ENCODE measurements around the gene ZNRF1. TPM values are rescaled to one million over a fixed set of nuclear protein-coding genes. Genes with fewer than 3 reads are reported as not detected.
A peak's percentile ranks its signal among the peaks of the same experiment; 100 is the strongest.

The ZNRF1 gene
- total RNA-seq, 4 donors from 2014 or later: 14.1 to 37.4 (median 19.4) TPM

DNA sequence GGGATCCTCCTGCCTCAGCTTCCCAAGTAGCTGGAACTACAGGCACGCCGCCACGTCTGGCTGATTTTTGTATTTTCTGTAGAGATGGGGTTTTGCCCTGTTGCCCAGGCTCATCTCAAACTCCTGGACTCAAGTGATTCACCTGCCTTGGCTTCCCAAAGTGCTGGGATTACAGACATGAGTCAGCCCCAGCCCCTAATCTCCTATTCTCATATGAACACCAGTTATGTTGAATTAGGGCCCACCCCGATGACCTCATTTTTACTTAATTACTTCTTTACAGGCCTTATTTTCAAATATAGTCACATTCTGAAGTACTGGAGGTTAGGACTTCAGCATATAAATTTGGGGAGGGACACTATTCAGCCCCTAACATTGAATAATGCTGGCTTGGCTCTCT lies 49.2 kb downstream of the ZNRF1 start:
- H3K4me1 ChIP-seq: peaks cover 0 to 6% of the 10 kb centered on the region in 2 donors
- TF ChIP-seq, protein P1, sequence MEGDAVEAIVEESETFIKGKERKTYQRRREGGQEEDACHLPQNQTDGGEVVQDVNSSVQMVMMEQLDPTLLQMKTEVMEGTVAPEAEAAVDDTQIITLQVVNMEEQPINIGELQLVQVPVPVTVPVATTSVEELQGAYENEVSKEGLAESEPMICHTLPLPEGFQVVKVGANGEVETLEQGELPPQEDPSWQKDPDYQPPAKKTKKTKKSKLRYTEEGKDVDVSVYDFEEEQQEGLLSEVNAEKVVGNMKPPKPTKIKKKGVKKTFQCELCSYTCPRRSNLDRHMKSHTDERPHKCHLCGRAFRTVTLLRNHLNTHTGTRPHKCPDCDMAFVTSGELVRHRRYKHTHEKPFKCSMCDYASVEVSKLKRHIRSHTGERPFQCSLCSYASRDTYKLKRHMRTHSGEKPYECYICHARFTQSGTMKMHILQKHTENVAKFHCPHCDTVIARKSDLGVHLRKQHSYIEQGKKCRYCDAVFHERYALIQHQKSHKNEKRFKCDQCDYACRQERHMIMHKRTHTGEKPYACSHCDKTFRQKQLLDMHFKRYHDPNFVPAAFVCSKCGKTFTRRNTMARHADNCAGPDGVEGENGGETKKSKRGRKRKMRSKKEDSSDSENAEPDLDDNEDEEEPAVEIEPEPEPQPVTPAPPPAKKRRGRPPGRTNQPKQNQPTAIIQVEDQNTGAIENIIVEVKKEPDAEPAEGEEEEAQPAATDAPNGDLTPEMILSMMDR (IDR thresholded peaks at IDR 0.05): no peak
- intact Hi-C loops (cut with DNase I; ENCODE audit: low total_unique reads): no loop called here

GRCh38 chr16:75048530-75048929 lies 49.7 kb downstream of the ZNRF1 start:
- Histone ChIP-seq H3K27me3 (no peaks in the 10 kb centered on the region), H3K9me3 (no peaks in the 10 kb centered on the region), H3K36me3 (no peaks in the 10 kb centered on the region), H3K4me1 (peaks cover 0 to 6% of the 10 kb centered on the region in 2 donors), H3K4me3 (no peak overlapping the region), H3K27ac (peak overlapping the region; percentile 2 to 32)
- intact Hi-C loops (cut with DNase I; ENCODE audit: low total_unique reads): no loop called here
- no peak for DNase-seq
- TF ChIP-seq POLR2A (IDR thresholded peaks at IDR 0.05): no peak
- TF ChIP-seq, protein P1 (IDR thresholded peaks at IDR 0.05): no peak

More for the DNA sequence above, 49.2 kb downstream of the ZNRF1 start:
- H3K36me3 ChIP-seq: no peaks in the 10 kb centered on the region
- DNase-seq: no peak
- H3K27ac ChIP-seq: peak overlapping the region; percentile 2 to 32
- no peaks in the 10 kb centered on the region for H3K9me3 ChIP-seq
- no peaks in the 10 kb centered on the region for H3K27me3 ChIP-seq
- H3K4me3 ChIP-seq: no peak overlapping the region

- H3K27me3 ChIP-seq: no peaks in the 10 kb centered on the region
- intact Hi-C loops (cut with DNase I; ENCODE audit: low total_unique reads): no loop called here
- H3K4me1 ChIP-seq: peaks cover 0 to 5% of the 10 kb centered on the region in 2 donors
- H3K4me3 ChIP-seq: no peak overlapping the region
- H3K36me3 ChIP-seq: no peaks in the 10 kb centered on the region
- no peaks in the 10 kb centered on the region for H3K9me3 ChIP-seq
- DNase-seq: no peak
- no peak for TF ChIP-seq POLR2A (IDR thresholded peaks at IDR 0.05)
- TF ChIP-seq, protein P1 (IDR thresholded peaks at IDR 0.05): no peak
- H3K27ac ChIP-seq: no peak overlapping the region
Measured at GRCh38 chr16:75052481-75053202, 53.8 kb downstream of the ZNRF1 start.

- no peaks in the 10 kb centered on the region for H3K36me3 ChIP-seq
- H3K27me3 ChIP-seq: no peaks in the 10 kb centered on the region
- TF ChIP-seq, protein P1 (IDR thresholded peaks at IDR 0.05): no peak
- no peak for TF ChIP-seq POLR2A (IDR thresholded peaks at IDR 0.05)
- no peaks in the 10 kb centered on the region for H3K9me3 ChIP-seq
- peaks cover 0 to 5% of the 10 kb centered on the region in 2 donors for H3K4me1 ChIP-seq
- no peak for DNase-seq
- intact Hi-C loops (cut with DNase I; ENCODE audit: low total_unique reads): no loop called here
- no peak overlapping the region for H3K4me3 ChIP-seq
- H3K27ac ChIP-seq: peak overlapping the region in 1 of 2 donors; percentile 35
Measured at GRCh38 chr16:75053791-75054555, 55.1 kb downstream of the ZNRF1 start.

GRCh38 chr16:75054556-75054947 lies 55.7 kb downstream of the ZNRF1 start:
- no peak for DNase-seq
- Histone ChIP-seq H3K27me3 (no peaks in the 10 kb centered on the region), H3K4me3 (no peak overlapping the region), H3K27ac (peak overlapping the region in 1 of 2 donors; percentile 3), H3K4me1 (peaks cover 0 to 5% of the 10 kb centered on the region in 2 donors), H3K36me3 (no peaks in the 10 kb centered on the region), H3K9me3 (no peaks in the 10 kb centered on the region)
- intact Hi-C loops (cut with DNase I; ENCODE audit: low total_unique reads): no loop called here
- TF ChIP-seq, protein P1 (IDR thresholded peaks at IDR 0.05): no peak
- no peak for TF ChIP-seq POLR2A (IDR thresholded peaks at IDR 0.05)
